ENCODE data around the gene TMTC1.

DNA sequence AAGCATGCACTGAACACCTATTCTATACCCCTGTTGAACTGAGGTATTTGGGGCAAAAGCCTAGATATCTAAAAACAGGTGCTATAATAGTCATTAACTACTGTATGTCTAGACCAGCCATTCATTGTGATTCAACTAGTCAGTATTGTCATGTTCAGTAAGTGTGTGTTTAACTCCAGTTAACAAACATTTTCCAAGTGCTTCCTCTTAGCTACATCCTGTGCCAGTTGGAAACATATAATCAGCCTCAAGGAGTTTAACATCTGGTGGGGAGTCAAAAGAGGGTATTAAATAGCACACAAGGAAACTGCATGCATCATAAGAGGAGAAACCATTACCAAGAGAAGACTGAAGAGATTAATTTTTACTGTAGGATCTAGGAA, 20.4 kb downstream of the TMTC1 start:
- TF ChIP-seq, protein P1, sequence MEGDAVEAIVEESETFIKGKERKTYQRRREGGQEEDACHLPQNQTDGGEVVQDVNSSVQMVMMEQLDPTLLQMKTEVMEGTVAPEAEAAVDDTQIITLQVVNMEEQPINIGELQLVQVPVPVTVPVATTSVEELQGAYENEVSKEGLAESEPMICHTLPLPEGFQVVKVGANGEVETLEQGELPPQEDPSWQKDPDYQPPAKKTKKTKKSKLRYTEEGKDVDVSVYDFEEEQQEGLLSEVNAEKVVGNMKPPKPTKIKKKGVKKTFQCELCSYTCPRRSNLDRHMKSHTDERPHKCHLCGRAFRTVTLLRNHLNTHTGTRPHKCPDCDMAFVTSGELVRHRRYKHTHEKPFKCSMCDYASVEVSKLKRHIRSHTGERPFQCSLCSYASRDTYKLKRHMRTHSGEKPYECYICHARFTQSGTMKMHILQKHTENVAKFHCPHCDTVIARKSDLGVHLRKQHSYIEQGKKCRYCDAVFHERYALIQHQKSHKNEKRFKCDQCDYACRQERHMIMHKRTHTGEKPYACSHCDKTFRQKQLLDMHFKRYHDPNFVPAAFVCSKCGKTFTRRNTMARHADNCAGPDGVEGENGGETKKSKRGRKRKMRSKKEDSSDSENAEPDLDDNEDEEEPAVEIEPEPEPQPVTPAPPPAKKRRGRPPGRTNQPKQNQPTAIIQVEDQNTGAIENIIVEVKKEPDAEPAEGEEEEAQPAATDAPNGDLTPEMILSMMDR (IDR thresholded peaks at IDR 0.05) = no peak
- TF ChIP-seq EZH2 (IDR thresholded peaks at IDR 0.05; ENCODE audit: borderline replicate concordance, insufficient read depth, low read depth, low read length, poor library complexity, severe bottlenecking) = no peak

All from B cell (primary cell).